ENCODE data around the gene CABLES1.

The CABLES1 gene

GRCh38 chr18:23260926-23261590 lies 125.8 kb downstream of the CABLES1 start:
- Histone ChIP-seq H3K9me3 (ENCODE audit: insufficient read depth, low read length) (no peaks in the 10 kb centered on the region), H3K27me3 (ENCODE audit: low read length) (no peaks in the 10 kb centered on the region), H3K9me2 (replicated peaks; ENCODE audit: insufficient read depth, low read length) (no peaks in the 10 kb centered on the region), H3K4me3 (ENCODE audit: insufficient read depth, low read length, poor library complexity, severe bottlenecking) (no peak overlapping the region), H2AFZ (ENCODE audit: low read depth, low read length, severe bottlenecking) (no peak overlapping the region), H4K20me1 (ENCODE audit: low read depth, low read length) (no peaks in the 10 kb centered on the region), H3K4me2 (ENCODE audit: low read depth, low read length, poor library complexity, severe bottlenecking) (no peak overlapping the region), H3F3A (ENCODE audit: insufficient read depth) (no peaks in the 10 kb centered on the region), H3K79me2 (ENCODE audit: insufficient read depth, low read length) (no peaks in the 10 kb centered on the region), H3K36me3 (ENCODE audit: low read length) (no peaks in the 10 kb centered on the region), H3K27ac (ENCODE audit: low read depth, low read length) (no peak overlapping the region), H3K9ac (ENCODE audit: low read length) (no peak overlapping the region)
- TF ChIP-seq CTCF (IDR thresholded peaks at IDR 0.05; ENCODE audit: insufficient read depth, low read length, poor library complexity, severe bottlenecking) (no peak), EZH2phosphoT487 (conservative IDR thresholded peaks at IDR 0.05; ENCODE audit: low read length) (no peak)

- no peaks in the 10 kb centered on the region for H3F3A ChIP-seq (ENCODE audit: insufficient read depth)
- H3K79me2 ChIP-seq (ENCODE audit: insufficient read depth, low read length): no peaks in the 10 kb centered on the region
- no peak overlapping the region for H3K4me2 ChIP-seq (ENCODE audit: low read depth, low read length, poor library complexity, severe bottlenecking)
- H4K20me1 ChIP-seq (ENCODE audit: low read depth, low read length): no peaks in the 10 kb centered on the region
- no peak overlapping the region for H3K27ac ChIP-seq (ENCODE audit: low read depth, low read length)
- H3K27me3 ChIP-seq (ENCODE audit: low read length): no peaks in the 10 kb centered on the region
- no peak for TF ChIP-seq CTCF (IDR thresholded peaks at IDR 0.05; ENCODE audit: insufficient read depth, low read length, poor library complexity, severe bottlenecking)
- TF ChIP-seq EZH2phosphoT487 (conservative IDR thresholded peaks at IDR 0.05; ENCODE audit: low read length): no peak
- H2AFZ ChIP-seq (ENCODE audit: low read depth, low read length, severe bottlenecking): no peak overlapping the region
- peaks cover 1% of the 10 kb centered on the region; the same call in 1 of the 2 replicates for H3K9me3 ChIP-seq (ENCODE audit: insufficient read depth, low read length)
- H3K4me3 ChIP-seq (ENCODE audit: insufficient read depth, low read length, poor library complexity, severe bottlenecking): no peak overlapping the region
- H3K36me3 ChIP-seq (ENCODE audit: low read length): no peaks in the 10 kb centered on the region
- no peak overlapping the region for H3K9ac ChIP-seq (ENCODE audit: low read length)
- H3K9me2 ChIP-seq (replicated peaks; ENCODE audit: insufficient read depth, low read length): no peaks in the 10 kb centered on the region
These were observed 128.4 kb downstream of the CABLES1 start for GRCh38 chr18:23263551-23264235.

- Histone ChIP-seq H3K9ac (ENCODE audit: low read length) (no peak overlapping the region), H4K20me1 (ENCODE audit: low read depth, low read length) (no peaks in the 10 kb centered on the region), H3K9me3 (ENCODE audit: insufficient read depth, low read length) (peaks cover 22% of the 10 kb centered on the region; the same call in 1 of the 2 replicates), H3K9me2 (replicated peaks; ENCODE audit: insufficient read depth, low read length) (no peaks in the 10 kb centered on the region), H3K4me2 (ENCODE audit: low read depth, low read length, poor library complexity, severe bottlenecking) (no peak overlapping the region), H3K79me2 (ENCODE audit: insufficient read depth, low read length) (no peaks in the 10 kb centered on the region), H3K36me3 (ENCODE audit: low read length) (no peaks in the 10 kb centered on the region), H3F3A (ENCODE audit: insufficient read depth) (no peaks in the 10 kb centered on the region), H3K27ac (ENCODE audit: low read depth, low read length) (no peak overlapping the region), H3K4me3 (ENCODE audit: insufficient read depth, low read length, poor library complexity, severe bottlenecking) (no peak overlapping the region), H3K27me3 (ENCODE audit: low read length) (no peaks in the 10 kb centered on the region), H2AFZ (ENCODE audit: low read depth, low read length, severe bottlenecking) (no peak overlapping the region)
- TF ChIP-seq CTCF (IDR thresholded peaks at IDR 0.05; ENCODE audit: insufficient read depth, low read length, poor library complexity, severe bottlenecking) (no peak), EZH2phosphoT487 (conservative IDR thresholded peaks at IDR 0.05; ENCODE audit: low read length) (no peak)
These were observed 130.6 kb downstream of the CABLES1 start for GRCh38 chr18:23265682-23266399.

Measured in SU-DHL-6 (cell line).